Lower lobe of right lung (tissue), 2 donors: ENCODE results near the gene RGS6. TPM values are rescaled to one million over a fixed set of nuclear protein-coding genes. Genes with fewer than 3 reads are reported as not detected.

Experiments used
- ATAC-seq, 2 donors: fragments of 200-7000 bp; cut with Tn5 transposase; one replicate each; pipeline ENCODE4 v1.9.1; 2020 to 2022; ENCODE audit warnings: mild to moderate bottlenecking in 2 of 2, moderate library complexity in 2 of 2
- DNase-seq: peaks from one replicate; pipeline ENCODE4 v3.0.0-alpha.2; 2020
- H3K27ac ChIP-seq: fragments of 200-600 bp; one replicate; pipeline ENCODE4 v1.8.0; 2022
- H3K27me3 ChIP-seq: fragments of 200-600 bp; one replicate; pipeline ENCODE4 v1.8.0; 2022; ENCODE audit warnings: low read depth
- H3K36me3 ChIP-seq: fragments of 200-600 bp; one replicate; pipeline ENCODE4 v1.8.0; 2022; ENCODE audit warnings: mild to moderate bottlenecking
- H3K4me1 ChIP-seq: fragments of 200-600 bp; one replicate; pipeline ENCODE4 v1.8.0; 2022
- H3K4me3 ChIP-seq: fragments of 200-600 bp; one replicate; pipeline ENCODE4 v1.8.0; 2022; ENCODE audit warnings: mild to moderate bottlenecking
- H3K9me3 ChIP-seq: fragments of 200-600 bp; one replicate; pipeline ENCODE4 v1.8.0; 2022
- intact Hi-C: fragments of 100-400 bp; cut with DNase I; formaldehyde crosslinking; loops from one replicate; pipeline ENCODE4 v1.11.0; 2022
- total RNA-seq: library from RNA; stranded (reverse); fragmentation: NEBNext Ultra II Directional; extraction: Animal tissue kit (Norgen Biotek cat#: 25700); gene quantifications from one replicate; pipeline ENCODE4 v1.2.1, GENCODE V29; 2021
- TF ChIP-seq, protein P1 (sequence below): fragments of 200-600 bp; IDR thresholded peaks from one replicate; pipeline ENCODE4 v1.8.0; 2022; ENCODE audit warnings: antibody characterized with exemption, mild to moderate bottlenecking
- donor health status: DM: no; HTN: yes; CAD: no; lungs with severe emphysema.

Gene RGS6
- total RNA-seq, 1 donor from 2014 or later, result 2.5 TPM

- H3K36me3 ChIP-seq, result no peaks in the 10 kb centered on the region
- DNase-seq (no peak), ATAC-seq (no peak)
- peaks cover 14% of the 10 kb centered on the region for H3K27me3 ChIP-seq
- H3K27ac ChIP-seq, result no peak overlapping the region
- H3K9me3 ChIP-seq, result no peaks in the 10 kb centered on the region
- H3K4me1 ChIP-seq, result no peaks in the 10 kb centered on the region
- intact Hi-C loops, result no loop called here
- TF ChIP-seq, protein P1, sequence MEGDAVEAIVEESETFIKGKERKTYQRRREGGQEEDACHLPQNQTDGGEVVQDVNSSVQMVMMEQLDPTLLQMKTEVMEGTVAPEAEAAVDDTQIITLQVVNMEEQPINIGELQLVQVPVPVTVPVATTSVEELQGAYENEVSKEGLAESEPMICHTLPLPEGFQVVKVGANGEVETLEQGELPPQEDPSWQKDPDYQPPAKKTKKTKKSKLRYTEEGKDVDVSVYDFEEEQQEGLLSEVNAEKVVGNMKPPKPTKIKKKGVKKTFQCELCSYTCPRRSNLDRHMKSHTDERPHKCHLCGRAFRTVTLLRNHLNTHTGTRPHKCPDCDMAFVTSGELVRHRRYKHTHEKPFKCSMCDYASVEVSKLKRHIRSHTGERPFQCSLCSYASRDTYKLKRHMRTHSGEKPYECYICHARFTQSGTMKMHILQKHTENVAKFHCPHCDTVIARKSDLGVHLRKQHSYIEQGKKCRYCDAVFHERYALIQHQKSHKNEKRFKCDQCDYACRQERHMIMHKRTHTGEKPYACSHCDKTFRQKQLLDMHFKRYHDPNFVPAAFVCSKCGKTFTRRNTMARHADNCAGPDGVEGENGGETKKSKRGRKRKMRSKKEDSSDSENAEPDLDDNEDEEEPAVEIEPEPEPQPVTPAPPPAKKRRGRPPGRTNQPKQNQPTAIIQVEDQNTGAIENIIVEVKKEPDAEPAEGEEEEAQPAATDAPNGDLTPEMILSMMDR, result no peak
- no peak overlapping the region for H3K4me3 ChIP-seq
These were observed 616.8 kb downstream of the RGS6 start for GRCh38 chr14:72549026-72549425.

- Histone ChIP-seq H3K4me1 (no peaks in the 10 kb centered on the region), H3K27ac (no peak overlapping the region), H3K36me3 (no peaks in the 10 kb centered on the region), H3K27me3 (peaks cover 14% of the 10 kb centered on the region), H3K4me3 (no peak overlapping the region), H3K9me3 (no peaks in the 10 kb centered on the region)
- intact Hi-C loops, result no loop called here
- ATAC-seq (no peak), DNase-seq (no peak)
- TF ChIP-seq, protein P1, result no peak
These were observed 617.6 kb downstream of the RGS6 start for GRCh38 chr14:72549854-72550253.

GRCh38 chr14:72550513-72550912 is 618.3 kb downstream of the RGS6 start:
- intact Hi-C loops, result no loop called here
- no peak overlapping the region for H3K27ac ChIP-seq
- H3K4me3 ChIP-seq, result no peak overlapping the region
- H3K27me3 ChIP-seq, result peaks cover 14% of the 10 kb centered on the region
- H3K36me3 ChIP-seq, result no peaks in the 10 kb centered on the region
- TF ChIP-seq, protein P1, result no peak
- no peak for ATAC-seq
- no peak for DNase-seq
- no peaks in the 10 kb centered on the region for H3K9me3 ChIP-seq
- no peaks in the 10 kb centered on the region for H3K4me1 ChIP-seq

DNA sequence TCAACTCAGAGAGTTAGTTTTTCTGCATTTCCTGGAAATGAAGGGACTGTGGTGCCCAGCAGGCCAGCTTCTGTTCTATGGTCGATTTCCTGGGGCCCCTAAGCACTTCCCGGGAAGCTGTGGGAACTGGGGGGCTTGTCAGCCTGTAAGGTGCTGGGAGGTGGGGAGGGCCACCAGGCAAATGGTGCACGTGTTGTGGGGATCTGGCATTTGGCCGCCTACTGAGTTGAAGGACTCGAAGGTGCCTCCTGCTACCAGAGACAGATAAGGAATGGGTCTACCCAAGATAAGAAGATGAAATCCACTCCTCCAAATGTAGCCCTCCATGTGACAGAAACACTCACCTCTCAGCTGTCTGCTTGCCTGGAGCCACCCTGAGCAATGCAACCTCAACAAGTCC is 620.0 kb downstream of the RGS6 start:
- ATAC-seq, result no peak
- DNase-seq, result no peak
- H3K36me3 ChIP-seq, result no peaks in the 10 kb centered on the region
- H3K27ac ChIP-seq, result no peak overlapping the region
- no peaks in the 10 kb centered on the region for H3K4me1 ChIP-seq
- peaks cover 14% of the 10 kb centered on the region for H3K27me3 ChIP-seq
- TF ChIP-seq, protein P1, result no peak
- no peaks in the 10 kb centered on the region for H3K9me3 ChIP-seq
- intact Hi-C loops, result no loop called here
- no peak overlapping the region for H3K4me3 ChIP-seq

- Histone ChIP-seq H3K4me3 (no peak overlapping the region), H3K9me3 (no peaks in the 10 kb centered on the region), H3K27ac (no peak overlapping the region), H3K36me3 (no peaks in the 10 kb centered on the region), H3K4me1 (no peaks in the 10 kb centered on the region), H3K27me3 (peaks cover 15% of the 10 kb centered on the region)
- TF ChIP-seq, protein P1, result no peak
- ATAC-seq (no peak), DNase-seq (no peak)
- intact Hi-C loops, result no loop called here
These were observed 620.9 kb downstream of the RGS6 start for GRCh38 chr14:72553161-72553560.

DNA sequence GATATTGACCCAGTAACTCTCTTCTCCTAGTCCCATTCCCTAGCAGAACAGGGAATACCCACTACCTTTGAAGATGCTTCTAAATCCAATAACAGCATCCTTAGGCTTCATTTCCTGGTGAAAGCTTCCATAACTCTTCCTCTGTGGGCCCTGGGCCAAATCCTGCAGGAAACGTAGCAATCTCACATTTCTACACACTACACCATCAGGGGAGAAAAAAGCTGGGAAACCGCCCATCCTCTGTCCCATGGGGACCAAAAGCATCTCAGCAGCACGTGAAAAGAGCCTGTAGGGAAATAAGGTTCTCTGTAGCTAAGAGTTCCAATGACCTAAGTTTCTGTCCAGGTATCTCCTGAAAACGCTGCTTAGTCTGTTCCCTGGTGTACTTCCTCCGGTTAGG is 621.4 kb downstream of the RGS6 start:
- Histone ChIP-seq H3K9me3 (no peaks in the 10 kb centered on the region), H3K27me3 (peaks cover 20% of the 10 kb centered on the region), H3K27ac (no peak overlapping the region), H3K4me1 (no peaks in the 10 kb centered on the region), H3K36me3 (no peaks in the 10 kb centered on the region), H3K4me3 (no peak overlapping the region)
- ATAC-seq, result no peak
- DNase-seq, result no peak
- TF ChIP-seq, protein P1, result no peak
- intact Hi-C loops, result no loop called here
